Right kidney (tissue), 1 donor: ENCODE measurements around the gene PROM1.

Source experiments
- DNase-seq: peaks from one replicate; pipeline ENCODE4 v3.0.0-alpha.2; 2016

PROM1 gene

DNA sequence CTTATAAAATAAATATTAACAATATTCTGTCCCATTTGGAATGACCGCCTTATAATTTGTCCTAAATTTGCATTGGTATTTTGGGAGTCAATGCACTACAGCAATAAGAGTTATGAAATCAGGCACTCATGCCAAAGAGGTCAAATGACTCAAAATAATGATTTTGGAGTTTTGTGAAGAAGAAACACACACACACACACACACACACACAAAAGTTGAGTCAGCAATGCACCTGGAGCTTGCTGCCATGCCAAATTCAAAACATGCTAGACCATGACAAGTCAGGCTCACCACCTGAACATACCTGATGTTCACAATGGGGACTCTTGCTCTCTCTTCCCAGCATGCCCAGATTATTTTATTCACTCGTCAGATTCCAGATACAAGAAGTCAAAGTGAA lies 56.7 kb downstream of the PROM1 start:
- no peak for DNase-seq

DNA sequence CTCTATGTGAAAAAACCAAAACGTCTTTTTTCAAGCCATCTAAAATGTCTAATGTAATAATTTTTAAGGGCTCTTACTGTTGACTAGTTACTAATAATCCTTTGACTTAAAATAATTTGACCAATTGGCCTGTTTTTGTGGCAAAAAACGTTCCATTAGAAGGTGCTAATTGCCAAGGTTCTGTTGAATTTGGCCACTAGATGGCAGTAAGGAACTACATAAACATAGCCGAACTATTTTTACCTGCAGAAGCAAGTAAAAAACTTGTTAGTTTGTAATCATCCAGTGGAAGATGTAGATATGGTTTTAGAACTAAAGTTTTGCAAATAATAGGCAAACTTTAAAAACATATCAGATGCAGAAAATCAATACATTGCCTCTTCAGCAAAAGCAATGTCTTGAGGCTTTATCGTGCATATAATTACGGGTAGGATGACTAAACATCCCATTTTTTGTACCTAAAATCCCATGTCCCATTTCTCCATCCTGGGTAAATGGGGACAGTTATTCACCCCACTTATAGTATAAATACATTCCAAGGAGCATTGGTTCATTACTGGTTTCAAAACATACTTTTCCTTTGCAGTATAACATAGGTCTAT lies 57.6 kb downstream of the PROM1 start:
- no peak for DNase-seq

DNA sequence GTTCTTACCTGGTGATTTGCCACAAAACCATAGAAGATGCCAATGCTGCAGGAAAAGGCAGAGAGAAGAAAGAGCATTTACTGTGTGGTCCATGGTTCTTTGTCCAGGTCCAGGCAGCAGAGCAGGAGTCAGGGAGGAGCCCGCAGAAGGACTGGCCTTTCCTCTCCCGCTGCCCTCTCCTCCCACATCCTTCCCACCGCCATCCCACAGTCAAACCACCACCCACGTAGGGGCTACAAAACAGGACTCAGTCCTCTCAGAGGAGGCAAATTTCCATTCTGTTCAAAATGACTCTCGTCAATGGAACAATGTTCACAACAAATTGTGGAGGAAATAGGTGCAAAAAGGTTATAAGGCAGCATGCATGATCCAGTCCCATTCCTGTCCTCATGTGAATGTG lies 58.6 kb downstream of the PROM1 start:
- no peak for DNase-seq

DNA sequence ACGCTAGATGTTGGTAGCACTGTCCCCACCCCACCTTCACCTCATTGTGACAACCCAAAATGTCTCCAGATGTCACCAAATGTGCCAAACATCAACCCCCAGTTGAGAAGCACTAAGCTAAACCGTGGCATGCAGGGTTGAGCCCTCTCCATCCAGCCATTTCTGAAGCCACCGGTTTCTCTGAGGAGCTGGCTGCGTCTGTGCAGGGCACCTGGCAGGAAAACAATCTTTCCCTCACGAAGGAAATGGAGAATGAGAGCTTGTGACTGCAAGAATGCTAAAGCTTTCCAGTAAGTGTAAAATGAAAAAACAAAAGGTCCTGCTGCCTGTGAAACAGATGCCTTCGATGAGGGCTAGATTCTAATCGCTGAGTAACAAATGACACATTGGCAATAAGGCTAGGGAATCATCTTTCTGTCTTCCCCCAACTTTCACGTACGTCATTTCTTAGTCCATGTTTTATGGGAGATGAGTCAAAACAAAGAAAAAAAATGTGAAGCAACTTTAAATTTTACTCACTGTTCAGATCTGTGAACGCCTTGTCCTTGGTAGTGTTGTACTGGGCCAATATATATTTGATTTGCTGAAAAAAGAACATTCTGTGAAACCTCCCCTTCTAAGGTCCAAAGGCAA lies 59.9 kb downstream of the PROM1 start:
- DNase-seq = no peak

DNA sequence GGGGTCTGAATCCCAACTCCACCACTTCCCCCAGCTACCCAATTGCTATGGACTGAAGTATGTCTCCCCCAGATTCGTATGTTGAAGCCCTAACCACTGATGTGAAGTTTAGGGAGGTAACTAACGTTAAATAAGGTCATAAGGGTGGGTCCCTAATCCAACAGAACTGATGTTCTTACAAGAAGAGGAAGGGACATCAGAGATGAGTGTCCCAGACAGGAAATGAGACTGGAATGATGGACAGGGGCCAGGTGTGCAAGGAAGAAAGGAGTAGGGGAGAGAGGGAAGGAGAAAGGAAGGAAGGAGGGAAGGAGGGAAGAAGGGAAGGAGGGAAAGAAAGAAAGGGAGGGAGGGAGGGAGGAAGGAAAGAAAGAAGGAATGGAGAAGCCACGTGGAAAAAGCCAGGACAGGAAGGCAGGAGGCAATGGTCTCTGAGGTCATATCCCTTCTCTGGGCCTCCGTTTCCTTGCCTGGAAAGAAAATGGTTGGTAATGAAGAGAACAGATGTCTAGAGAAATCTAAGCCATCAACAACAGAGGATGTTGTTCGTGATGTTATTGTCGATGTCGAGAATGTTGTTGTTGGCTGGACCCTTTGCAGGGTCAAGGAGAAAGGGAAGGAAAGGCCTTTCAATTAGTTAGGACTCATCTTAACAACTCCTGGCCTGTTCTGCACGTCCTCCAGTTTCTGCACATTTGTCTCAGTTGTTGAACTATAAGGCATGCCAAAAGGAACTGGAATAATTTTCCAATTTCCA lies 61.8 kb downstream of the PROM1 start:
- DNase-seq = no peak

DNA sequence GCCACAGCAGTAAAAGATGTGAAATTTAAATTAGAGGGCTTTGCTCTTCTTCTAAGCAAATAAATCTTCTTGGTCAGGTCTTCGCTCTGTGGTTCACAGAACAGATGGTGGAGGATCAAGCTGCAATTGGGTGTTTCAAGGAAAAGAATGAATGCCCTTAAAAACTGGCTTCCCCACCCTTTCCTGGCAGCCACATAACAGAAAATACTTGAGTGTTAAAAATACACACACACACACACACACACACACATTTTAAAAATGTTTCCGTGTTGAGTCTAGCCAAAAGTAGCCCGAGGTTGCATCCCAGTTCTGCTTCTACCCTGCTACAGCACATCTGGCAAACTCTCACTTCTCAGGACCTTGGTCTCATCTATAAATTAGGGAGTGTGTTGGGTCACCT lies 64.2 kb downstream of the PROM1 start:
- no peak for DNase-seq

DNA sequence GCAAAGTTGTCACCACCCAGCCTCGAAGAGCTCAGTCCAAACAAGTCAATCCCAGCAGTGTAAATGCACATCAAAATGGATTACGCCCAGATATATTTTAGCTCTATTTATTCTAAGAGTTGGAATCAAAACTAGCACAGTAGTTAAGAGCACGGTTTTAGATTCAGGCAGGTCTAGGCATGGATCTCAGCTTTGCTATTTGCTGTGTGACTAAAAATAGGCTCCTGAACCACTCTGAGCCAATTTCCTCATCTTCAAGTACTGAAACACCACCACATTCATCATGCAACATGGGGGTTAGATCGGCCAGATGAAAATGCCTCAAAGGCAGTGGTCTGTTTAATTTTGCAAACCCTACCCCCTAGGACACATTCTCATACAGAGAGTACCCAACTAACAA lies 65.0 kb downstream of the PROM1 start:
- no peak for DNase-seq

DNA sequence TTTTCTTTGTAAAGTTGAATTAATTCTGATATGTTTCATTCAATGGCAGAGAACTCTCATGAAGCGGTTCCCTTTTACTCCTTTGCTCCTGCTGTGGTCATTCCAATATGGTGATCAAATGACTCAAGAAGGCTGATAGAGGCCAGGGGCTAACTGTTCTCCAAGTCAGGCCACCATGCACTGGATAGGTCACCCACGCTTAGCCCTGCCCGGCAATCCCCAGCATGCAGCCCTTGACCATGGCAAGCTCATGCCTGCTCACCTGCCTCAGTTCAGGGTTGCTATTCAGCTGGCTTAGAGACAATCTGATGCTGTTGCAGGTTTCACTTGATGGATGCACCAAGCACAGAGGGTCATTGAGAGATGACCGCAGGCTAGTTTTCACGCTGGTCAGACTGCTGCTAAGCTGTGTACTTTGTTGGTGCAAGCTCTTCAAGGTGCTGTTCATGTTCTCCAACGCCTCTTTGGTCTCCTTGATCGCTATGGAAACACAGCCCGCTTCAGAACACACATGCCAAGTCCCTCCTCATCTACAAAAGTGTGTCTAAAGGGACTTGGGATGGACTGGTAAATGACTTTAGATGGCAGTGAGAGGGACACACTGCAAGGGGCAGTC lies 65.7 kb downstream of the PROM1 start:
- no peak for DNase-seq

DNA sequence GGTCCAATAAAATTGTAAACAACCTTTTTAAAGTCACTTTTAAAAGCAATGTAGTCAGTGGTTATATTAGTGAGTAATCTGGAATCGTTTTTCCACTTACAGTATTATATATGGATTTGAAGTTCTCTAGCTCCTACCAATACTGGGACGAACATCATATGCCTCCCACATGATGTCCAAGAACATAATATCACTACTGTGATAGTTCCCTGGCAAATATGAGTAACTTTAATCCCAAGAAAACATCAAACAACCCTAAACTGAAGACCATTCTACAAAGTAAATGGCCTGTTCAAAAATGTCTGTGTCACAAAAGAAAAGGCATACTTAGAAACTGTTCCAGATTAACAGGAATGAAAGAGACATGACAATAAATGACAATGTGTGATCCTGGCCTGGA lies 67.3 kb downstream of the PROM1 start:
- DNase-seq = no peak

DNA sequence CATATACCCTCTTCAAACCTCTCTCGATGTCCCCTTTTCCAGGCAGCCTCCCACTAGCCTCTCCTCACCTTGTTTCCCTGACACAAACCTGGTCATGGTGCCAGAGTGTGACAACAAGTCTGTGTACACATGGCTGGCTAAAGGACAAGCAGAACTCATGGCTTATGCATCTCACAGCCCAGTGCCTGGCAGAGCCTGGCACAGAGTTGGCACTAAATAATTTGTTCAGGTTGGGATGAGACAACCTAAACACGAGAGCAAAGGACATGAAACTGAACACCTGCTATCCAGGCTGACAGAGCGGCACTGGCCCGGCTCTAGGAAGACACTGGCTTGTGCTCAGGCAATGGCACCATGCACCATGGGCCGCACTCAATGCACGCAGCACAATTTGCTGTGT lies 72.7 kb downstream of the PROM1 start:
- no peak for DNase-seq

DNA sequence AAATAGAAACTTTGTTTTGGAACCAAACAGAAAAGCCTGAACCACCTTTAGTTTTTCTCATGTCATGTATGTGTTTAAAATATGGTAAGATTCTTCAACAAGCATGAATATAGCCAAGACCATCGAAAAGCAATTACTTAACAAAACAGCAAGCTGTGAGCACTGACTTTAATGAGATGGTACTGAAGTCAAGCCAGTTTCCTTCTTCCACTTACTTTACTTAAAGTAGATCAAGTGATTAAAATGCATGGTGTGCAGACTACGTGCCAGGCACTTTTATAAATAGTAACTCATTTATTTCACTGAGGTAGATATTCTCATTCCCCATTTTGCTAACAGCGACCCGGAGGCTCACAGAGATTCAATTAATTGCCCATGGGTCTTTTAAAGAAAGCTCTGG lies 74.7 kb downstream of the PROM1 start:
- no peak for DNase-seq

DNA sequence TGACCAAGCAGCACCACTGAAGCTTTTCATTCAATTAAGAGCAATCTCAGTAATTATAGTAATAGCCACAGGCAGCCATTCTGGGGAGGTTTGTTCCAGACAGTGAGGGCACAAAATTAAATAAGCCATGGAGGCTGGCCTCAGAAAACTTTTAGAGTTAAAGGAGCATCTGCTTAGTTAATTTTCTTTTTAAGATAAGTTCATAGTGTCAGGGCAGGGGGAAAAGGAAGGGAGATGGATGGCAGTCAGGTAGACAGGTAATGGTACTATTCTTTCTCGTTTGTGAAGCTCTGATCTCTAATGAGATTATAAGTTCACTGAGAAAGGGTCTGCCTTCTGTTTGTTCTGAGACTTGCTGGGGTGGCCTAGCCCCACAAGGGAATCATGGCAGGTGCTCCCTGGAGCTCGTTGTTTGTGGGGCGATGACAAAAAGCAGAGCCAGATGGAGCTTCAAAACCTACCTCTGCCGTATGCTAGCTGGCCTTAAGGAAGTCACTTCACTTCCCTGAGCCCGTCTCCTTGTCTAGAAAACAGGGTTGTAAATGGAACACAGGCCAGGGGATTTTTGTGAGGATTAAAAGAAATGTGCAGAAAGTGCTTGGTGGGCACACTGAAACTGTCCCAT lies 76.2 kb downstream of the PROM1 start:
- no peak for DNase-seq

DNA sequence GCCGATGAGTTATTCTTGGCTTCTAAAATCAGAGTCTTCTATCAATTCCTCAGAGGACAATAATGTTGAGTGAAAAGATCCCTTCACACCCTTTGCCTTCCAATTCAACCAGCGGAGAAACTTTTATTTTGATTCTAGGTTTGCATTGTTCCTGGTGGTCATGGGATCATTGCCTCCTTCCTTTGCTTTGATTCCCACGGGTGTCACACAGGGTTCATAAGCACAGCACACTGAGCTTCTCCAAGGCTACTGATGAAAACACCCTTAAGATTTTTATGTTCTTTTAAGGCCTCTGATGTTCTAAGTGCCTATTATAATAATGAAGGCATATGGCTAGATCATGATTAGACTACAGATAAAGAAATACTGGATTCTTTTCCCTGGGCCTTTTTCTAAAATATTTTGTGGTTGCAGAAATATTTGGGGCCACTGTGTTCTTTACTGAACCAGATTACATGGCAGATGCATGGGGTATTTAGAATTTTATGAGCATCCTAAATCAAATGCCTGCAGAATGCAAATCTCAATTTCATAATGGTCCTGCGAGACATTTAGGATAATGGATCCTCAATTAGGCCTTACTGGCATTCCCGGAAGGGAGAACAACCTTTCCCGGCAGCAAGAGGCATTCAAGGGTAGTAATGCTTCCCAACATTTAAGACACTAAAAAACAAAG lies 76.9 kb downstream of the PROM1 start:
- DNase-seq = no peak

DNA sequence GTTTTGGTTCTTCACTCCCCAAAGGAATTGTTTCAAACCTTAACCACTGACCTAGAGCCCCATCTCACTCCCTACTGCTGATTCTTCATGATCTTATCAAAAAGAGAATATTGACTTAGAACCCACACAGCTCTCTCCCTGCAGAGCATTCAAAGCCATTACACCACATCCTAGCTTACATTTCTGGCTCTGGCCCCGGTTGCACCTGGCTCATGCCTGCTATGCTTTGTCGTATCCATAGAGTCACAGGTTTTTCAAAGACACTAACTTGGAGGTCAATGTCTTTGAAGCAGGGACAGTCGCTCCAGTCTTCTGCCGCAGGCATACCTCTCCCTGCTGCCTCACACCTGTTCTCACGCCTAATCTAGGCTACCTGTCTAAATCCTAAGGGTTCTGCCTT lies 78.1 kb downstream of the PROM1 start:
- no peak for DNase-seq

DNA sequence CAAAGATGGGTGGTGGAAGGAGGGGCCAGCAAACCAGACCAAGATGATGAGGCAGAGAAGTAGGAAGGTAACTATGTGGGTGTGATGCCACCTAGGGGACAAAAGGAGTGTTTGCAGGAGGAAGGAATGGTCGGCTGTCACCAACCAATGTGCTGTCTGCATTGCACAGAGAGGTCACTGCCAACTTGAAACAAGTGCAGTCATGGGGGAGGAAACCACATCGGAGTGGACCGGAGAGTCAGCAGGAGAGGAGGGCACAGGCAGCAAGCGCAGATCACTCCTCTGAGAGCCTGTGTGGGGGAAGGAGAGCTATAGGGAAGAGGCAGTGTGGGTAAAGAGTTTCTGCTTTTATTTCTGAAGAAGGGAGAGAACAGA lies 82.4 kb downstream of the PROM1 start:
- no peak for DNase-seq

DNA sequence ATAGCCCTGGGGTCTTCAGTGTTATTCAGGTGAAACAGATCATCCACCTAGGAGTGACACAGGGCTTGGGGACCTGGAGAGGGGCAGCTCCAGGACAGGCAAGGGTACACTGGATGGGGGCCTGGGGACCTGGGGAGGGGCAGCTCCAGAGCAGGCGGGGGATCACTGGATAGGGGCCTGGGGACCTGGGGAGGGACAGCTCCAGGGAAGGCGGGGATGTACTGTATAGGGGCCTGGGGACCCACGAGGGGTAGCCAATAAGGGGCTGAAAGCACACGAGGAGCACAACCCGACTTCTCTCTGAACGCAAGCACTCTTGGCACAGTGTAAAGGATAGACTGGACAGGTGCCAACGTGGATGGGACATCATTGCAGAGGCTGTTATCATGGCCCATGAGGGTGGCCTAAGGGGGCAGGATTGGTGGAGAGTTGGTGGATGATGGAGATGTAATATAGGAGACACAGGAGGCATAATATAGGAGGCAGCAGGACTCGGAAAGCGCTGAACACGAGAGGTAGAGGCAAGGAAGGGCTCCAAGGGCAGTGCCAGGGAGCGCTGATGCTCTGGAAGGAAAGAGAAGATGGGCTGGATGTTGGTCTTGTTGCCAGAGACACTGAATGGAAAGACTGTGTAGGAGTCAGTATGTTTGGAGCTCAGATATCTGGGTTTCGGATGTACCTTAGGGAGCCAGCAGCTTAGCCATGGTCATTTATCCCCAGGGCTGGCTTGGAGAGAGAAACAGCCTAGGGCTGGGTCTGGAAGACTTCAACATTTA lies 82.9 kb downstream of the PROM1 start:
- DNase-seq = peak; percentile 42

DNA sequence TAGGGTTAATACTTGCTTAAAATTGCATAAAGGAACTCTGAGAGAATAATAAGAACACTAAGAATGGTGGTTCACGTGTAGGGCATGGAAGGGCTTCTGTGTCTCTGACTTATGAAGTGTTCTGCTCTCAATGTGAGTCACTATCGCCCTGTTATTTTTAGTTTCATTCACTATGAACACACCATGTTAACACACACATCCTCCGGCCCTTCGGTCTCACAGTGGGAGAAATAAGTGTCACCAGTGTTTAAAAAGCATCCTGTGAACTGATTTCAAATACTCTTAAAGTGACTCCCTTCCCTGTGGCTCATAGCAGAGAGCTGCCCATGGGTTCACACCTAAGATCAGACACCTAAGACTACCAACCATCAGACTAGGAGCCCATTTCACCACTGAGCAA lies 87.0 kb downstream of the PROM1 start:
- no peak for DNase-seq

DNA sequence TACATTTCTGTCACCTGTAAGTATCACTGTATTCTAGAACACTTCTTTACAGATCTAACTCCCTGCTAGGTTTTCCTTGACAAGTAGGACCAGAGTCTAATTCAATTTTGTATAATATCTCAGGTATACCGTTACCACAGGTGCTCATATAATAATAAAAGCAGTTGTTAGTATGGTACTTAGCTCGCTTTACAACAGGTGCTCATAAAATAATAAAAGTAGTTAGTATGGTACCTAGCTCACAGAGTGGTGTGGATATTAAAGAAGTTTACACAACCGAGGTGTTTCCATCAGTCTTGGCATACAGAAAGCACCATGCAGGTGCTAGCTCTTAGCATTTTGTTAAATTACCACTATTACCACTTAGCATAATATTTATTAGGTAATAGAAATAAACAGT lies 88.0 kb downstream of the PROM1 start:
- no peak for DNase-seq

DNA sequence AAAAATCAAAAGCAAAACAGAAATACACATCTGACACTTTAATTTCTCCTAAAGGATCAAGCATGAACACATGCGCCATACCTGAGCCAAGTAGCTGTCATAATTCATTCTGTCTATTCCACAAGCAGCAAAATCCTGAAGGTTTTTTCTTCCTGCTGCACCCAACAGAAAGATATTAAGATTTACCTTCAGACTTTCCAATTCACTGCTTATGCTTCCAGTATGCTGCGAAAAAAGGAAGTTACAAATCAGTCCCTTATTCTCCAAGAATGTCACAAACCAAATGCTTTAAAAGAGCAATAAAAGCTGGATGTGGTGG lies 91.7 kb downstream of the PROM1 start:
- no peak for DNase-seq

DNA sequence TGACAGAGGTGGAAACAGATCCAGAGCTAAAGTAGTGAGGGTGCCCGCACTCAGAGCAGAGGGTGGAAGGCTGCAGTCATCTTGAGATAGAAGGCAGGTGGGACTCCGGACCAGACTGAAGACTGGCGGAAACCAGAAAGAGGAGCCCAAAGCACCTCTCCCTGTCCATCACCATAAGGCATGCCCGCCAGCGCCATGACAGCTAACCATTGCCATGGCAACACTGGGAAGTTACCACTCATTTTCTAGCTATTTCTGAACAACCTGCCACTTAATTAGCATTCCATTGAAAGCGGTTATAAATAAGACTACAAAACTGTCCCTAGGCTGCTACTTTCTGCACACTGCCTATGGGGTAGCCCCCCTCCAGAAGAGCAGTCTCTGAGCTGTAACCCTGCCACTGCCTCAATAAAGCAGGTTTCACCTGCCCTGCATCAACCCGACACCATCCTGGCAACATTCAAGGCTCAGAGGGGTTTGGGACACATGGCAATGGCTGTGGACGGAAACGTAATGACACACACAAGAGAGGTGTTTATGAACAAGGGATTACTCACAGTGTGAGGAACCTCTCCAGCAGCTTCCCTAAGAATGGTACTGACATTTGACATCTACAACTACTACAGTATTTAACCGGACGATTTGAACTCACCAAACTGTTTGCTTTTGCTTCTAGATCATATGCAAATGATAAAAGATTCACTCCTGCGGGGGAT lies 93.1 kb downstream of the PROM1 start:
- no peak for DNase-seq

DNA sequence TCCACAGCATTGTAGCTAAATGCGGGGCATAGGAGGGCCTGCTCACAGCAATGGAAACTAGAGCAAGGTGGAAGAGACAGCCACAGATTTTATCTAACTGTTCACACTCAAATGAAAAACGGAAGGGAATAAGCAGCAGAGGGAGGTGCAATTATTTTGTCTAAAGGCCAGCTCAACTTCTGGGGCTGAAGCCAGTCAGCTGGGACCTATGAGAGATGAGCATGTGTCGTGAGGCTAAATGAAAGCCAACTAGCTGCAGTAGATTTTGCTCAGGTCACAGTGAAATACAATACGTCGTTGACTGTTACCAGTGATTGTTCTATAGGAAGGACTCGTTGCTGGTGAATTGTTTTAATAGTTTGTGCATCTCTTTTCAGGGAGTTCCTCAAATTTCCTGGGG lies 94.4 kb downstream of the PROM1 start:
- no peak for DNase-seq
